NCI-H345 treated with DMSO at 0.1 percent for 48 hours (cell line): ENCODE results near the gene VRK1.
A peak's percentile ranks its signal among the peaks of the same experiment; 100 is the strongest.

ENCODE experiments used
- DNase-seq: peaks from one replicate; lab custom pipeline; 2025; ENCODE audit not compliant: unreplicated experiment; lab: John Stamatoyannopoulos, UW

VRK1 gene

GRCh38 chr14:96790706-96791105 is 6.5 kb upstream of the VRK1 start:
- no peak for DNase-seq

GRCh38 chr14:96792003-96792402 is 5.2 kb upstream of the VRK1 start:
- DNase-seq, result no peak

- DNase-seq, result no peak
Observed at GRCh38 chr14:96792591-96792990, 4.6 kb upstream of the VRK1 start.

- DNase-seq, result no peak
Observed at GRCh38 chr14:96793547-96793946, 3.6 kb upstream of the VRK1 start.

DNA sequence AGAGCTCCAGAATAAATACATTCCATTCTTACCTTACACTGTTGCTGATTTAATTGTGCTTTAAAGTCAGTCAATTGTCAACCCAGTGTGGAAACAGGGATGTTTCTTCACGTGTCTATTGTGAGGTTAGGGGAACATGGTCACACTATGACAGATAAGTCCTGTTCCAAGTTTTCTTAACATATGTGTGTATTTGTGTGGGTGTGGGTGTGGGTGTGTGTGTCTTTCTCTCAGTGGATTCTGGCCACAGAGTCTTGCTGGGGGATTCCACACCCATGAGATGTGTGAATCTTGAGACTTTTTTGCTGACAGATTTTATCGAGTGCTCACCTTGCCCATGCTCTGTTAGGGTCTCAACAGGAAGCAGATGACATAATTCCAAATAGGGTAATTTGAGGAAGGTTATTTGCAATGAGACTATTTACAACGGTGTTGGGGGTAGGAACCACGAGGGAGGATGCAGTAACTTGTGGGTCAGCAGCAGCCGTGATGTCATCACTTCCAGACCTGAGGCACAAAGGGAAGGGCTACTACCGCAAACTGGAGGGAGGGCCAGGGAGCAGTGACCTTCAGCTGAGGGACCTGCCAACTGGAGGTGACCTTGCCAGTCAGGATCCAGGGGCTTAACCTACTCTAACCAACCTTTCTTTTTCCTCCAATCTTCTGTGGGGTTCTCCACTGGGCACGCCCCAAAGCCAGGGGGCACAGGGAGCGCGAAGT is 1.9 kb upstream of the VRK1 start:
- DNase-seq, result no peak

DNA sequence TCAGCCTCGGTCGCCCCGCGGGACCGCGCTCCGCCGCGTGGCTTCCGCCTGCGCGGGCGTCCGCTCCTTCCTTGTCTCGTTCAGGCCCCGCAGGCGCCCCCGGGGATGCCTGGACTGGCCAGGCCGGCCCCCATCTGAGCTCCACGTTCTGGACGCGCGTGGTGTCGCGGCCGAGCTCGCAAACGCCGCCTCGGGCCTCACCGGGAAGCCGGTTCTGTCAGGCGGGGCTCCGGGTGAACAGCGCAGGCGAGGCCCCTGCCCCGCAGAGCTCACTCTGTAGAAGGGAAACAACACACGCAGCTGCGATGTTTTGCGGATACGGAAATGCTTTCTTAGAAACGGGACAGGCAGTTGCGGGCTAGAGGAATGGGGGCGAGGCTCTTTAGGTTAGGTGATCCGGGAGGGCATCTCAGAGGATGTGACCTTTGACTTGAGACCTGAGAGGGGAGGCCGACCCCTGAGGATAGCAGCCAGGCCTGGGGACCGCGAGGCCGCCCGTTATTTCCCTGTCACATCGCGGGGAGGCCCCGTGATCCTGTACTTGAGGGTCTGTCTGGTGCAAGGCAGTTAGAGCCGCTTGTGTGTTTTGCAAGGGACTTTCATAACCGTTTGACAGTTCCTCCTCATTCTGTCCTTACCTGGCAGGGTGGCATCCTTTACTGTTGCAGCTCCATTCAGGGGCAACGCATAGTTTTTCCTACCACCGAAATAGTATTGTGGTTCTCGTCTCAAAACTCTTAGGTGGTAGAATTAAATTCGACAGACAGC is 584 bp downstream of the VRK1 start:
- peak; percentile 34 for DNase-seq

DNA sequence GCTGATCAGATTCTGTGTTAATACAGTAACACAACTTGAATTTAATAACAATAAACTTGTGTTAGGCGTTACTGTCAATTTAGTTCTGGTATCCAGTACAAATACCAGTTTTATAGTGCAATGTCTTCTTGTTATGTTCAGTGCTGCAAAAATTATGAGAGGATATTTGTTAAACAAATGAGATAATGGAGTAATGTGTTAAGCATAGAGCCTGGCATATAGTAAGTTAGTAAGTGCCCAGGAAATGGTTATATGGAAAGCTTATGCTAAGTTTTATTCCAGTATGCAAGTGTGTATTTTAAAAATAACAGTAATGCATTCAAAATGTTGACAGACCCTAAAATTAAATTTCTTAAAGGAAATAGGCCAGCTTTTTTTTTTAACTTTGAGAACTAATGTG is 1.8 kb downstream of the VRK1 start:
- no peak for DNase-seq

DNA sequence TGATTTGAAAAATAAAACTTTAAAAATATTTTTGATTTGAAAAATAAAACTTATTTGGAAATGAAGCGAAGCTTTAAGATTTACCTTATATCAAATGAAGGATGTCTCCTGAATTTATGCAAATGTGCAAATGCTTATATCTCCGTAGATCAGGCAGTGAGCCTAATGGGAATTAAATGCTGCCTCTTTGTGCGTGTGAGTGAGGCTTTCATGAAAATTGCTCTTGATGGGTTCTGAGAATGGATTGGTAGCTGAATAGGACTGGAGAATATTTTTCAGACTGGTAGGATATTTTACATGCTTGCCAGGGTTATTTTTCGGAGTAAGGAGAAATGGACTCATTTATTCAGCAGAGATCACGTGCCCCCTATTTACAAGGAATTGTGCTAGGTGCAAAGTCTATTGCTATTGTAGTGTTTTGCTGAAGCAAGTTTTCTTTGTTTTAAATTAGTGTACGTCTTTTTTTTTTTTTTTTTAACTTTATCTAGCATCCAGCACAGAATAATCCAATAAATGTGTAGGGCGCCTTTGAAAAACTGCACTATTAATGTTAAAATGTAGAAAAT is 2.4 kb downstream of the VRK1 start:
- DNase-seq, result no peak

DNA sequence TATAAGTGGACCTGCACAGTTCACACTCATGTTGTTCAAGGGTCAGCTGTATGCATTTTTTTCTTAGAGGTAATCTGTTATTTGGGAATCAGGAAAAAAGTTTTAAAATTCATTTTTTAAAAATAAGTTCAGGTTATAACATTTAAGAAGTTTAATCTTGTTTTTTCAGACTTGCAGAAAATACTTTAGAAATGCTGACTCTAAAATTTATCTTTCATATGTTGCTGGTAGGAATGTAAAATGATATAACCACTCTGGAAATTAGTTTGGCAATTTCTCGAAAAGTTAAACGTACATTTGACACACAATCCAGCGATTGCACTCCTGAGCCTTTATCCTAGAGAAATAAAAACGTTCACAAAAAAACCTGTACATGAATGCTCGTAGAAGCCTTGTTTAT is 4.7 kb downstream of the VRK1 start:
- no peak for DNase-seq

DNA sequence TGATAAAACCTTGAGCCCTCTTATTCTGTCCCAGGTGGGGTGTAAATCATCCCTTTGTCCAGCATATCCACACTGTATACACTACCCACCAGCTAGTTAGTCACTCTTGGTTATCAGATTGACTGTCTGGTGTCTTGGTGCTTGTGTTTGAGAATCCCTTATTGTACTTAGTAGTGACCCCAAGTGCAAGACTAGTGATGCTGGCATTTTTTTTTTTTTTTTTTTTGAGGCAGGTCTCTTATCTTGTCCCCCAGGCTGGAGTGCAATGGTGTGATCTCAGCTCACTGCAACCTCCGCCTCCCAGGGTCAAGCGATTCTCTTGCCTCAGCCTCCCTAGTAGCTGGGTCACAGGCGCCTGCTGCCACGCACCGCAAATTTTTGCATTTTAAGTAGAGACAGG is 5.8 kb downstream of the VRK1 start:
- no peak for DNase-seq

- no peak for DNase-seq
Observed at GRCh38 chr14:96803958-96804357, 6.8 kb downstream of the VRK1 start.

GRCh38 chr14:96804895-96805294 is 7.7 kb downstream of the VRK1 start:
- no peak for DNase-seq

- DNase-seq, result no peak
Observed at GRCh38 chr14:96805956-96806355, 8.8 kb downstream of the VRK1 start.

DNA sequence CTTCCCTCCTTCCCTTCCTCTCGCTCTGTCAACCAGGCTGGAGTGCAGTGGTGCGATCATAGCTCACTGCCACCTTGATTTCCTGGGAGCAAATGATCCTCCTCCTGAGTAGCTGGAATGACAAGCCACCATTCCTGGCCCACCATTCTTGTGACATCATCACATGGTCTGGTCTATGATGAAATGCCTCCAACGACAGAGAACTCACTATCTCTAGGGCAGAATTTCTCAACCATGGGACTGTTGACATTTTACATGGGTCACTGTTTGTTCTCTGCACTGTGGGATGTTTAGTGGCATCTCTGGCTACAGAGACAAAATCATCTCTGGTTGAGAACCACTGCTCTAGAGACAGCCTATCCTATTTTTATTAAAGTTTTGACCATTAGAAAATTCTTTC is 9.7 kb downstream of the VRK1 start:
- no peak for DNase-seq

GRCh38 chr14:96808619-96809406 is 11.6 kb downstream of the VRK1 start:
- DNase-seq, result no peak

- DNase-seq, result no peak
Observed at GRCh38 chr14:96811265-96811664, 14.1 kb downstream of the VRK1 start.

DNA sequence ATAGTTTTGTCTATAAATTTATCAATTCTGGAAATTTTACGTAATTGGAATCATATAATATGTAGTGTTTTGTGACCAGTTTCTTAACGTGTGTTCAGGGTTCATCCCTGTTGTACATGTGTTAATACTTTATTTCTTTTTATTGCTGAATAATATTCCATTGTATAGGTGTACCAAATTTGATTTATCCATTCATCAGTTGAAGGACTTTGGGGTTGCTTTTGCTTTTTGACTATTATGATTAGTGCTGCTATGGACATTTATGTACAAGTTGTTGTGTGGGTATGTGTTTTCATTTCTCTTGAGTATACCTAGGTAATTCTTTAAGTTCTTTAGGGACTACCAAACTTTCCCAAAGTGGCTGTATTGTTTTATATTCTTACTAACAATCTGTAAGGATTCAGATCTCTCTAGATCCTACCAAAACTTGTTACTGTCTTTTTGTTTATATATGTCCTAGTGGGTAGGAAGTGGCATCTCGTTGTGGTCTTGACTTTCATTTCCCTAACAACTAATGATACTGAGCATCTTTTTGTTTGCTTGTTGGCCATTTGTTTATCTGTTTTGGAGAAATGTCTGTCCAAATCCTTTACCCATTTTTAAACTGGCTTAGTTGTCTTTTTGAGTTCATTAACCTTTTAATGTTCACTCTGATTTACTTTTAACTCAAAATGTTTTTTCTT is 14.9 kb downstream of the VRK1 start:
- no peak for DNase-seq

DNA sequence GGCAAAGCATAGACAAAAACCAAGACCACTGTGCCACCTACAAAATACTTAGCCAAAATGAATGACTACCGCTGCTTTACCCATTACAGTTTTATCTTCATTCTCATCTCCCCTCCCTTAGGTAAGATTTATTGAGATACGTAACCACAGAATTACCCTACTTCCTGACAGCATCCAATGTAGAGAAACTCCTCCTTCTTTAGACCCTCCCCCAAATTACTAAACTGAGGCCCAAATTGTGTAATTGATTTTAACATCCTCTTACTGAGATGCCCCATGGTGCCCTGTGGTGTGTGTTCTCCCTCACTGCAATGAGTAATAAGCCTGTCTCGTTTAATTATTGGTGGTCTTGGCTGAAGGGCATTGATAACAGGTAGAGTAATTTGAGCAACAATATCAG is 19.1 kb downstream of the VRK1 start:
- no peak for DNase-seq

- DNase-seq, result no peak
Observed at GRCh38 chr14:96817750-96818666, 20.8 kb downstream of the VRK1 start.

DNA sequence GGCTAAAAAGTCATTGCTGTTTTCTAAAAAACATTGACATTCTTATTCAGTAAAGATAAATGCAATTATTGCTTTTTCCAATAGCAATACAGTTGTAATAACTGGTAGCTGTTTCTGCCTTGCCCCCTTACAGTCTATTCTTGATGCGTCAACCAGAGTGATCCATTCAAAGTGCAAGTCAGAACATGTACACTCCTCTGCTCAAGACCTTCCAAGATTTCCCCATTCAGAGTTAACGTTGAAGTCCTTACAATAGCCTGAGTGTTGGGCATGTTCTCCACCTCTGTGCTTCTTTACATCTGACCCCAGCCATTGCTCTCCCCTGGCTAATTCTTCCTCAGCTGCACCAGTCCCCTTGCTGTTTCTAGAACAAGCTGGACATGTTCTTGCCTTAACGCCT is 24.3 kb downstream of the VRK1 start:
- DNase-seq, result no peak
